ENCODE results near the gene PBX2.
"Not testable (repeated sequence)": the region's sequence is repeated elsewhere in the genome, so short reads cannot be mapped to it uniquely, and the experiment has no call there.

Gene PBX2

DNA sequence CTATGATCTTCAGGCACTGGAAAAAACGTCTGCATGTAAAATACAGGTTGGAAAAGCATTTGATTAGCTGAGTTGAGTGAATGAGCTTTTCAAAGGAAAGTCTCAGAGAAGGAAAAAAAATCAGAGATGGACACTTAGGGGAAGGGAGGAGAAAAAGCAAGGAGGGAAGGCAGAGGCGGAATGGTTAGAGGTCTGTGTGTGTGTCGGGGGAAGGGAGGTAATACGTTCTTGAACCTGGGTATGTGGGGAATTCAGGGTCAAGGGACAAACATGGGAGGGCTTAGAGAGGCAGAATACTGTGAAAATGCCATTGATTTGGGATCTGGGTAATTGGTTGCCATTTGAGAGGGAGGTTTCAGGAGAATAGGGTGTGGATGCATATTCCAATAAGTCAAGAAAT, 43.3 kb downstream of the PBX2 start:
- no peak overlapping the region for H3K4me3 ChIP-seq
- peaks cover 0 to 19% (median 8%) of the 10 kb centered on the region in 11 experiments; a peak in 10 of 22 replicates for H3K27me3 ChIP-seq
- H3K9ac ChIP-seq, result no peak overlapping the region
- H3K27ac ChIP-seq, result no peak overlapping the region
- no peak for TF ChIP-seq Cebpa-rat (IDR thresholded peaks at IDR 0.05)
- peaks cover 0 to 9% (median 6%) of the 10 kb centered on the region in 11 experiments; a peak in 8 of 22 replicates for H3K9me3 ChIP-seq (replicated peaks in 1 of 11)
- H3K36me3 ChIP-seq, result no peaks in the 10 kb centered on the region
- H4K20me1 ChIP-seq, result no peaks in the 10 kb centered on the region
- peaks cover 0 to 6% (median 1%) of the 10 kb centered on the region in 10 experiments; a peak in 6 of 20 replicates for H3K4me1 ChIP-seq
- no peak overlapping the region for H3K4me2 ChIP-seq

DNA sequence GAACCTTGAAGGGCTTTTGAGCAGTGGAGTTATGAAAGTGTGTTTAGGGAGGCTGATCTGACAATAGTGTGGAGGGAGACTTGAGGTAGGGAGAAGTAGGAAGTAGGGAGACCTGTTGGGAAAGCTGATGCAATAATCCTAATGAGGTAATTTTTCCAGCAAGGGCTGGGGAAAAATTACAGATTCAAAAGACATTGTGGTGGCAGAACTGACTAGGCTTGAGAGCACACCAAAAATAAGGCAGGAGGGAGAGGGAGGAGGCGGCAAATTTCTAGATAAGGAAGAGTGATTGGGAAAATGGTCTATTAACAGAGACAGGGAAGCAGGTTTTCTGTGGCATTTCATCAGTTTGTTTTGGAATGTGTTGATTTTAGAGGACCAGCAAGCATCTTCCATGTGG, 43.7 kb downstream of the PBX2 start:
- H4K20me1 ChIP-seq, result no peaks in the 10 kb centered on the region
- no peak overlapping the region for H3K4me3 ChIP-seq
- peaks cover 0 to 19% (median 8%) of the 10 kb centered on the region in 11 experiments; a peak in 10 of 22 replicates for H3K27me3 ChIP-seq
- peaks cover 0 to 9% (median 6%) of the 10 kb centered on the region in 11 experiments; a peak in 8 of 22 replicates for H3K9me3 ChIP-seq (replicated peaks in 1 of 11)
- no peak overlapping the region for H3K27ac ChIP-seq
- H3K9ac ChIP-seq, result no peak overlapping the region
- no peaks in the 10 kb centered on the region for H3K36me3 ChIP-seq
- H3K4me2 ChIP-seq, result no peak overlapping the region
- peaks cover 0 to 7% (median under 1%) of the 10 kb centered on the region in 10 experiments; a peak in 6 of 20 replicates for H3K4me1 ChIP-seq
- TF ChIP-seq Cebpa-rat (IDR thresholded peaks at IDR 0.05), result no peak

DNA sequence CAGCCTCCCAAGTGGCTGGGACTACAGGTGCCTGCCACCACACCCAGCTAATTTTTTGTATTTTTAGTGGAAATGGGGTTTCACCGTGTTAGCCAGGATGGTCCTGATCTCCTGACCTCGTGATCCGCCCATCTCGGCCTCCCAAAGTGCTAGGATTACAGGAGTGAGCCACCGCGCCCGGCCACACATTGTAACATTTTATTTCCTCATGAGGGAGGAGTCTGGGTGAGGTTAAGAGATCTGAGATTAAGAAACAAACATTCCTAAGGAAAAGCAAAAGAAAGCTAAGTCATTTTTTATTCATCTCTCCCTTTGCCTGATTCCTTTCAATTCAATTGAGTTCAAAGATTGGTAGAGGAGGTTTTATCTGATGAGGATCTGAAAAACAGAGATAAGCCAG, 45.8 kb downstream of the PBX2 start:
- peaks cover 0 to 19% (median 8%) of the 10 kb centered on the region in 11 experiments; a peak in 9 of 22 replicates for H3K27me3 ChIP-seq
- H3K36me3 ChIP-seq; H3K4me1 ChIP-seq; H3K9ac ChIP-seq; H4K20me1 ChIP-seq; H3K27ac ChIP-seq; H3K4me3 ChIP-seq; H3K9me3 ChIP-seq (replicated peaks in 1 of 11); H3K4me2 ChIP-seq: not testable (repeated sequence)

DNA sequence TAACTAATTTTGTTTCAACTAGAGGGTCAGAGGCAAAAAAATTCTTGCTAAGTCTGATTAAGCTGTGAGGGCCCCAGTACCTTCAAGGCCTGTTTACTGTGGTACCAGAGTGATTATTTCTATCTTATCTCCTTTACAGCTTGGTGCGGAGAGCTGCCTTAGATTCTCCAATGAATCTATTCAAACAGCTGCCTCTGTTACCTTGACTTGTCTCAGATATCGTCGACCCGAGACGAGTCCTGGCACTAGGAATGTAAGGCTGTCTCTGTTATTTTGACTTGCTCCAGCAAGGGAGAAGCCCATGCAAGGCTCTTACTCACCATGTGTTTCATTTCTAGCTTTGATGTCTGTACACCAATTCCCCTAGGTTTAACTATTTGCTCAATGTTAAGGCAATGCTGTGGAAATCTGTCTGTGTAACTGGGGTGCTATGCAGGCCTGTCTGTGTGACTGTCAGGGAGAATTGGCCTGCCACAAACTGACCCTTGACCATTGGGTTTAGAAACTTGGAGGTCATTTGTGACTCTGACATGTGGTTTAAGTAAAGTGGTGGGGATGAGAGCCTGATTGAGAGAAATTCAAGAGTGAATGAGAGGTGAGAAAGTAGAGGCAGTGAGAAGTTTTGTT, 49.5 kb downstream of the PBX2 start:
- peaks cover 0 to 7% (median 0%) of the 10 kb centered on the region in 10 experiments; a peak in 4 of 20 replicates for H3K4me1 ChIP-seq
- H3K4me3 ChIP-seq, result no peak overlapping the region
- no peaks in the 10 kb centered on the region for H3K9me3 ChIP-seq (replicated peaks in 1 of 11)
- no peak overlapping the region for H3K4me2 ChIP-seq
- no peaks in the 10 kb centered on the region for H4K20me1 ChIP-seq
- H3K27ac ChIP-seq, result no peak overlapping the region
- H3K9ac ChIP-seq, result no peak overlapping the region
- H3K27me3 ChIP-seq, result no peaks in the 10 kb centered on the region
- no peaks in the 10 kb centered on the region for H3K36me3 ChIP-seq
- no peak for TF ChIP-seq Cebpa-rat (IDR thresholded peaks at IDR 0.05)

- Histone ChIP-seq H3K36me3 (no peaks in the 10 kb centered on the region), H3K9ac (no peak overlapping the region), H3K4me2 (no peak overlapping the region), H3K4me1 (peaks cover 0 to 7% (median 0%) of the 10 kb centered on the region in 10 experiments; a peak in 4 of 20 replicates), H3K27ac (no peak overlapping the region), H3K9me3 (replicated peaks in 1 of 11) (no peaks in the 10 kb centered on the region), H3K27me3 (no peaks in the 10 kb centered on the region), H4K20me1 (no peaks in the 10 kb centered on the region), H3K4me3 (no peak overlapping the region)
- TF ChIP-seq Cebpa-rat (IDR thresholded peaks at IDR 0.05), result no peak
Observed at GRCh38 chr6:32139590-32139989, 50.4 kb downstream of the PBX2 start.

- no peaks in the 10 kb centered on the region for H3K27me3 ChIP-seq
- no peaks in the 10 kb centered on the region for H3K9me3 ChIP-seq (replicated peaks in 1 of 11)
- peaks cover 0 to 7% (median 0%) of the 10 kb centered on the region in 10 experiments; a peak in 4 of 20 replicates for H3K4me1 ChIP-seq
- no peak overlapping the region for H3K9ac ChIP-seq
- H3K4me3 ChIP-seq, result no peak overlapping the region
- H3K27ac ChIP-seq, result no peak overlapping the region
- no peak for TF ChIP-seq Cebpa-rat (IDR thresholded peaks at IDR 0.05)
- H3K36me3 ChIP-seq, result no peaks in the 10 kb centered on the region
- no peaks in the 10 kb centered on the region for H4K20me1 ChIP-seq
- no peak overlapping the region for H3K4me2 ChIP-seq
Observed at GRCh38 chr6:32137454-32137853, 52.5 kb downstream of the PBX2 start.
